Measurements from ENCODE around the gene WWOX. TPM values are rescaled to one million over a fixed set of nuclear protein-coding genes. Genes with fewer than 3 reads are reported as not detected.

Gene WWOX
- total RNA-seq, 1 donor from 2014 or later, result 7.3 TPM

- Histone ChIP-seq H3K36me3 (ENCODE audit: insufficient read depth, low read length) (no peaks in the 10 kb centered on the region), H3K4me2 (ENCODE audit: low read length) (no peak overlapping the region), H3K9me3 (ENCODE audit: insufficient read depth, low read depth, low read length) (no peaks in the 10 kb centered on the region), H3K27ac (ENCODE audit: low read depth, low read length) (no peak overlapping the region), H3K4me3 (ENCODE audit: insufficient read depth, low read depth, low read length) (no peak overlapping the region), H3K4me1 (ENCODE audit: insufficient read depth, low read length) (no peaks in the 10 kb centered on the region), H3K9ac (ENCODE audit: low read length) (no peak overlapping the region), H4K20me1 (ENCODE audit: insufficient read depth, low read length) (no peaks in the 10 kb centered on the region), H3K79me2 (ENCODE audit: insufficient read depth, low read length) (no peaks in the 10 kb centered on the region), H2AFZ (ENCODE audit: low read depth, low read length) (no peak overlapping the region), H3K27me3 (ENCODE audit: insufficient read depth, low read length) (no peaks in the 10 kb centered on the region)
- Mint-ChIP-seq H3K36me3 (ENCODE audit: low read depth, unreplicated experiment) (no peaks in the 10 kb centered on the region), H3K4me1 (ENCODE audit: low read depth, unreplicated experiment) (no peaks in the 10 kb centered on the region), H3K4me3 (ENCODE audit: unreplicated experiment) (no peak overlapping the region), H3K27me3 (ENCODE audit: low read depth, unreplicated experiment) (peaks cover 2% of the 10 kb centered on the region), H3K9me3 (ENCODE audit: unreplicated experiment) (no peaks in the 10 kb centered on the region), H3K27ac (ENCODE audit: unreplicated experiment) (no peak overlapping the region)
- FAIRE-seq, result no peak
- TF ChIP-seq EZH2 (IDR thresholded peaks at IDR 0.05; ENCODE audit: insufficient read depth, low read length) (no peak), CTCF (IDR thresholded peaks at IDR 0.05; ENCODE audit: insufficient read depth, low read depth, low read length) (no peak)
- no peak for DNase-seq (ENCODE audit: low read depth)
Observed at GRCh38 chr16:78709137-78709884, 609.9 kb downstream of the WWOX start.

DNA sequence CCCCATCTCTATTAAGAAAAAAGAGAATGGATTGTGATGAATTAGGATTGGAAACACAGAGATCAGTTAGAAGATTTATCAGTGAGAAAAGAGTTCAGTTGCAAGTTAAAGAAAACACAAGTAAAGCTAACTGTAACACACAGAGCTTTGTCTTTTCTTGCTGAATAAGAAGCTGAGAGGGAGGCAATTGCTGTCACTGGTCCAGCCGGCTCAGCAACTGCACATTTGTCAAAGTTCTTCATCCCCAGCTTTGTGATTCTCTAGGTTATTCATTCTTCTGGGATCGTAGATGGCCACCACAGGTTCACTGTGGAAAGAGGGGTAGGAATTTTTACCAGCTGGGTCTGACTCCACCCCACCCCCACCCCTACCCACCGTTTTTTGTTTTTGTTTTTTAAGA, 615.7 kb downstream of the WWOX start:
- Mint-ChIP-seq H3K9me3 (ENCODE audit: unreplicated experiment) (no peaks in the 10 kb centered on the region), H3K4me3 (ENCODE audit: unreplicated experiment) (no peak overlapping the region), H3K27ac (ENCODE audit: unreplicated experiment) (no peak overlapping the region), H3K36me3 (ENCODE audit: low read depth, unreplicated experiment) (no peaks in the 10 kb centered on the region), H3K27me3 (ENCODE audit: low read depth, unreplicated experiment) (peaks cover 6% of the 10 kb centered on the region), H3K4me1 (ENCODE audit: low read depth, unreplicated experiment) (no peaks in the 10 kb centered on the region)
- H3K36me3 ChIP-seq (ENCODE audit: insufficient read depth, low read length), result no peaks in the 10 kb centered on the region
- no peak for FAIRE-seq
- no peaks in the 10 kb centered on the region for H3K4me1 ChIP-seq (ENCODE audit: insufficient read depth, low read length)
- TF ChIP-seq EZH2 (IDR thresholded peaks at IDR 0.05; ENCODE audit: insufficient read depth, low read length) (no peak), CTCF (IDR thresholded peaks at IDR 0.05; ENCODE audit: insufficient read depth, low read depth, low read length) (no peak)
- H3K27ac ChIP-seq (ENCODE audit: low read depth, low read length), result no peak overlapping the region
- no peaks in the 10 kb centered on the region for H3K79me2 ChIP-seq (ENCODE audit: insufficient read depth, low read length)
- no peak overlapping the region for H3K4me3 ChIP-seq (ENCODE audit: insufficient read depth, low read depth, low read length)
- H3K9ac ChIP-seq (ENCODE audit: low read length), result no peak overlapping the region
- H3K4me2 ChIP-seq (ENCODE audit: low read length), result no peak overlapping the region
- no peaks in the 10 kb centered on the region for H4K20me1 ChIP-seq (ENCODE audit: insufficient read depth, low read length)
- no peak for DNase-seq (ENCODE audit: low read depth)
- peaks cover 2% of the 10 kb centered on the region for H3K9me3 ChIP-seq (ENCODE audit: insufficient read depth, low read depth, low read length)
- H2AFZ ChIP-seq (ENCODE audit: low read depth, low read length), result no peak overlapping the region
- no peaks in the 10 kb centered on the region for H3K27me3 ChIP-seq (ENCODE audit: insufficient read depth, low read length)

GRCh38 chr16:78715673-78716072, 616.2 kb downstream of the WWOX start:
- Mint-ChIP-seq H3K36me3 (ENCODE audit: low read depth, unreplicated experiment) (no peaks in the 10 kb centered on the region), H3K9me3 (ENCODE audit: unreplicated experiment) (no peaks in the 10 kb centered on the region), H3K4me3 (ENCODE audit: unreplicated experiment) (no peak overlapping the region), H3K4me1 (ENCODE audit: low read depth, unreplicated experiment) (no peaks in the 10 kb centered on the region), H3K27ac (ENCODE audit: unreplicated experiment) (no peak overlapping the region), H3K27me3 (ENCODE audit: low read depth, unreplicated experiment) (peaks cover 6% of the 10 kb centered on the region)
- no peak overlapping the region for H3K4me3 ChIP-seq (ENCODE audit: insufficient read depth, low read depth, low read length)
- no peaks in the 10 kb centered on the region for H3K36me3 ChIP-seq (ENCODE audit: insufficient read depth, low read length)
- H3K27ac ChIP-seq (ENCODE audit: low read depth, low read length), result no peak overlapping the region
- no peak for TF ChIP-seq CTCF (IDR thresholded peaks at IDR 0.05; ENCODE audit: insufficient read depth, low read depth, low read length)
- TF ChIP-seq EZH2 (IDR thresholded peaks at IDR 0.05; ENCODE audit: insufficient read depth, low read length), result no peak
- H3K27me3 ChIP-seq (ENCODE audit: insufficient read depth, low read length), result no peaks in the 10 kb centered on the region
- H3K4me1 ChIP-seq (ENCODE audit: insufficient read depth, low read length), result no peaks in the 10 kb centered on the region
- no peak overlapping the region for H2AFZ ChIP-seq (ENCODE audit: low read depth, low read length)
- FAIRE-seq, result no peak
- no peak overlapping the region for H3K9ac ChIP-seq (ENCODE audit: low read length)
- DNase-seq (ENCODE audit: low read depth), result no peak
- no peaks in the 10 kb centered on the region for H4K20me1 ChIP-seq (ENCODE audit: insufficient read depth, low read length)
- H3K9me3 ChIP-seq (ENCODE audit: insufficient read depth, low read depth, low read length), result peaks cover 2% of the 10 kb centered on the region
- H3K4me2 ChIP-seq (ENCODE audit: low read length), result no peak overlapping the region
- no peaks in the 10 kb centered on the region for H3K79me2 ChIP-seq (ENCODE audit: insufficient read depth, low read length)
